Endothelial cell of umbilical vein (primary cell): Measurements from ENCODE around the gene VPS33B. TPM values are rescaled to one million over a fixed set of nuclear protein-coding genes. Genes with fewer than 3 reads are reported as not detected.

ENCODE experiments used
- BruUV-seq: library from RNA; stranded (reverse); fragments of 400-500 nt; replicated peaks from 2 replicates; lab custom pipeline; 2021; lab: Mats Ljungman, UMichigan
- CTCF ChIA-PET: fragments of 300-600, 350-600 bp; sonication (Branson Sonifier 250); formaldehyde crosslinking; loops from one replicate; lab custom pipeline; 2021; ENCODE audit warnings: antibody characterized with exemption, inconsistent platforms; lab: Charles Lee
- POLR2A ChIA-PET: fragments of 300-600, 350-600 bp; sonication (Branson Sonifier 250); formaldehyde crosslinking; loops from one replicate; lab custom pipeline; 2021; ENCODE audit warnings: antibody characterized with exemption, inconsistent platforms; lab: Charles Lee
- DNase-seq: peaks from one replicate; pipeline ENCODE4 v3.0.0-alpha.2; 2011; ENCODE audit warnings: low read depth, low spot score
- FAIRE-seq: peaks from 2 replicates; lab custom pipeline; 2011; peaks lifted over from hg19 to GRCh38; lab: Jason Lieb, UNC
- H2AFZ ChIP-seq: 2 replicates; pipeline ENCODE4 v1.6.0; 2012; ENCODE audit warnings: low read depth, low read length, control low read depth, inconsistent platforms
- H3K27ac ChIP-seq: 2 replicates; pipeline ENCODE4 v1.5.1; 2011; ENCODE audit warnings: low read depth, mild to moderate bottlenecking, control low read depth, low read length, moderate library complexity; ENCODE audit not compliant: insufficient read depth
- H3K27me3 ChIP-seq, 2 experiments: 2 replicates each; pipeline versions ENCODE4 v1.6.0 to v1.6.1; 2011; ENCODE audit warnings: low read length in 2 of 2, mixed read lengths in 1 of 2; ENCODE audit not compliant: control insufficient read depth in 2 of 2, insufficient read depth in 2 of 2
- H3K36me3 ChIP-seq, 2 experiments: 2 replicates in 1 of 2; 3 replicates in 1 of 2; pipeline ENCODE4 v1.5.1; 2011; ENCODE audit warnings: low read length in 2 of 2, mild to moderate bottlenecking in 1 of 2, moderate library complexity in 1 of 2; ENCODE audit not compliant: control insufficient read depth in 2 of 2, insufficient read depth in 2 of 2; ENCODE audit errors: extremely low read depth in 1 of 2
- H3K4me1 ChIP-seq: 3 replicates; pipeline ENCODE4 v1.5.1; 2011; ENCODE audit warnings: mild to moderate bottlenecking, low read length; ENCODE audit not compliant: control insufficient read depth, insufficient read depth; ENCODE audit errors: extremely low read depth
- H3K4me2 ChIP-seq: 2 replicates; pipeline ENCODE4 v1.6.1; 2011; ENCODE audit warnings: low read length, control low read depth, mixed read lengths; ENCODE audit not compliant: insufficient read depth
- H3K4me3 ChIP-seq, 3 experiments: fragments of 200-600 bp in 1 of 3; sonication (generic), shearing (Covaris generic) in 1 of 3; replicated peaks in 1 of 3; 2 replicates each; pipeline ENCODE4 v1.5.1; 2011 to 2016; ENCODE audit warnings: control low read depth in 3 of 3, low read length in 3 of 3, mild to moderate bottlenecking in 2 of 3, inconsistent platforms in 1 of 3, low read depth in 1 of 3, moderate library complexity in 1 of 3; ENCODE audit not compliant: insufficient read depth in 1 of 3
- H3K79me2 ChIP-seq: 2 replicates; pipeline ENCODE4 v1.6.0; 2012; ENCODE audit warnings: low read length, inconsistent platforms; ENCODE audit not compliant: control insufficient read depth, insufficient read depth
- H3K9ac ChIP-seq: replicated peaks from 2 replicates; pipeline ENCODE3; 2011; ENCODE audit warnings: low read length, control low read depth; ENCODE audit not compliant: insufficient read depth; ENCODE audit errors: extremely low read depth
- H3K9me1 ChIP-seq: replicated peaks from 3 replicates; pipeline ENCODE4 v1.6.0; 2011; ENCODE audit warnings: mild to moderate bottlenecking, low read length; ENCODE audit not compliant: control insufficient read depth, insufficient read depth; ENCODE audit errors: extremely low read depth
- H3K9me3 ChIP-seq: replicated peaks from 2 replicates; pipeline ENCODE4 v1.5.1; 2012; ENCODE audit warnings: low read length, inconsistent platforms; ENCODE audit not compliant: control insufficient read depth, insufficient read depth
- H4K20me1 ChIP-seq: replicated peaks from 2 replicates; pipeline ENCODE3; 2011; ENCODE audit warnings: mild to moderate bottlenecking, low read length; ENCODE audit not compliant: control insufficient read depth, insufficient read depth; ENCODE audit errors: extremely low read depth
- CTCF ChIP-seq, 2 donors: IDR thresholded peaks; 1 replicate in 1 of 2; 2 replicates in 1 of 2; pipeline ENCODE4 v1.5.1; 2011; ENCODE audit warnings: low read length in 2 of 2, mild to moderate bottlenecking in 2 of 2, moderate library complexity in 2 of 2, control low read depth in 1 of 2, inconsistent platforms in 1 of 2, low read depth in 1 of 2; ENCODE audit not compliant: insufficient read depth in 1 of 2; ENCODE audit errors: extremely low read depth in 1 of 2
- EZH2 ChIP-seq: IDR thresholded peaks from 2 replicates; pipeline ENCODE4 v1.6.1; 2012; ENCODE audit warnings: borderline replicate concordance, low read depth, mild to moderate bottlenecking, moderate library complexity, low read length, inconsistent platforms; ENCODE audit not compliant: severe bottlenecking
- FOS ChIP-seq: IDR thresholded peaks from 2 replicates; pipeline ENCODE4 v1.6.1; 2011; ENCODE audit warnings: mild to moderate bottlenecking, low read length, moderate library complexity, borderline replicate concordance; ENCODE audit not compliant: insufficient read depth
- GATA2 ChIP-seq: IDR thresholded peaks from 2 replicates; pipeline ENCODE4 v1.7.0; 2011; ENCODE audit warnings: low read depth, mild to moderate bottlenecking, moderate library complexity, mixed read lengths, low read length; ENCODE audit not compliant: insufficient read length, insufficient read depth
- JUN ChIP-seq: IDR thresholded peaks from 2 replicates; pipeline ENCODE4 v1.6.1; 2011; ENCODE audit warnings: borderline replicate concordance, low read depth; ENCODE audit not compliant: insufficient read length, insufficient read depth
- MAX ChIP-seq: IDR thresholded peaks from 2 replicates; pipeline ENCODE4 v1.6.1; 2011; ENCODE audit not compliant: insufficient read depth, insufficient read length
- MYC ChIP-seq: IDR thresholded peaks from one replicate; pipeline ENCODE4 v1.6.1; 2011; ENCODE audit warnings: mild to moderate bottlenecking, low read depth, low read length
- POLR2A ChIP-seq: IDR thresholded peaks from 2 replicates; pipeline ENCODE4 v1.6.1; 2012; ENCODE audit warnings: low read depth, mild to moderate bottlenecking, control low read depth, low read length
- POLR2AphosphoS5 ChIP-seq: IDR thresholded peaks from 2 replicates; pipeline ENCODE4 v1.6.1; 2012; ENCODE audit warnings: low read depth, mild to moderate bottlenecking, control low read depth, low read length, moderate library complexity; ENCODE audit not compliant: insufficient read depth
- dilution Hi-C: fragments of 300-500 bp; cut with MboI; formaldehyde crosslinking; loops from one replicate; pipeline ENCODE4 v1.15.0; 2019; ENCODE audit warnings: low sequenced_read_pairs; ENCODE audit not compliant: extremely low pct_ligation_motif_present
- intact Hi-C: fragments of 100-400 bp; cut with micrococcal nuclease; formaldehyde crosslinking; loops from one replicate; pipeline ENCODE4 v1.10.0; 2022
- polyA plus RNA-seq, 4 experiments: library from polyadenylated mRNA; depleted of rRNA in 3 of 4; stranded (reverse) in 3 of 4; unstranded in 1 of 4; fragments of >200 nt; gene quantifications; 2 replicates each; pipeline versions ENCODE4 v1.2.1 to v1.2.3, GENCODE V29; 2011 to 2012; ENCODE audit warnings: missing spikeins in 1 of 4
- total RNA-seq: library from RNA; stranded (reverse); gene quantifications from 2 replicates; pipeline ENCODE4 v1.2.3, GENCODE V29; 2021

VPS33B gene
- total and polyA plus RNA-seq, 2 donors (not counting 3 experiments of a cell fraction or from before 2014, with no cell fraction given), result 11.8 to 14.2 TPM

- Histone ChIP-seq H3K79me2 (peaks cover 64% of the 10 kb centered on the region), H3K9me3 (no peaks in the 10 kb centered on the region), H3K4me2 (peak overlapping the region; percentile 76), H3K4me3 (peak overlapping the region; percentile 71 to 93 (median 92)), H4K20me1 (no peaks in the 10 kb centered on the region), H2AFZ (peak overlapping the region; percentile 68), H3K9ac (peak overlapping the region; percentile 91), H3K9me1 (no peaks in the 10 kb centered on the region), H3K4me1 (peaks cover 22% of the 10 kb centered on the region), H3K27ac (peak overlapping the region; percentile 69), H3K36me3 (peaks cover 4 to 6% of the 10 kb centered on the region in 2 experiments), H3K27me3 (no peaks in the 10 kb centered on the region)
- dilution Hi-C loops, result no loop called here
- intact Hi-C loops, result loop anchor here (1.0 kb wide), 3 partner anchors 28 to 62 kb away; partner anchors contain the start of genes HDDC3 and VPS33B
- FAIRE-seq (no peak), DNase-seq (no peak)
- ChIA-PET CTCF (interaction anchor here (0.7 to 1.8 kb wide), 4 partner anchors 11 to 62 kb away, joined by 3 to 23 read pairs (median 12); partner anchors contain the start of gene HDDC3), POLR2A (no interaction called here)
- no peak for TF ChIP-seq POLR2AphosphoS5
- TF ChIP-seq JUN, result no peak
- no peak for TF ChIP-seq POLR2A
- no peak for TF ChIP-seq EZH2
- BruUV-seq, result no TSS peak
Observed at GRCh38 chr15:90994059-90994416, 28.4 kb downstream of the VPS33B start.

- peak overlapping the region; percentile 55 for H2AFZ ChIP-seq
Observed at GRCh38 chr15:90991587-90992285, 30.7 kb downstream of the VPS33B start.

More at GRCh38 chr15:90991587-90992285, 30.7 kb downstream of the VPS33B start:
- CTCF ChIA-PET, result interaction anchor here (1.6 kb wide), 1 partner anchor 11 kb away, joined by 3 read pairs; no protein-coding TSS in a partner anchor
- dilution Hi-C loops, result no loop called here
- H3K4me2 ChIP-seq, result no peak overlapping the region
- FAIRE-seq (no peak), DNase-seq (no peak)
- H3K27me3 ChIP-seq, result no peaks in the 10 kb centered on the region
- peaks cover 35% of the 10 kb centered on the region for H3K4me1 ChIP-seq
- H3K9me3 ChIP-seq, result no peaks in the 10 kb centered on the region
- intact Hi-C loops, result no loop called here
- POLR2A ChIA-PET, result no interaction called here
- H3K36me3 ChIP-seq, result no peaks in the 10 kb centered on the region
- H3K27ac ChIP-seq, result no peak overlapping the region
- H3K4me3 ChIP-seq, result no peak overlapping the region
- TF ChIP-seq EZH2 (no peak), CTCF (IDR thresholded peaks at IDR 0.05; ENCODE audit: extremely low read depth in 1 of 2, insufficient read depth in 1 of 2, low read depth in 1 of 2, low read length in 2 of 2) (no peak), POLR2AphosphoS5 (no peak), POLR2A (no peak), MYC (no peak), JUN (no peak), MAX (no peak), GATA2 (no peak), FOS (no peak)
- peaks cover 87% of the 10 kb centered on the region for H3K79me2 ChIP-seq
- no TSS peak for BruUV-seq
- no peaks in the 10 kb centered on the region for H4K20me1 ChIP-seq
- no peaks in the 10 kb centered on the region for H3K9me1 ChIP-seq
- H3K9ac ChIP-seq, result no peak overlapping the region
